Calu3 (cell line): ENCODE data around the gene MCMBP. TPM values are rescaled to one million over a fixed set of nuclear protein-coding genes. Genes with fewer than 3 reads are reported as not detected.
"Not testable (repeated sequence)": the region's sequence is repeated elsewhere in the genome, so short reads cannot be mapped to it uniquely, and the experiment has no call there.

Experiments
- BruUV-seq: library from RNA; stranded (reverse); fragments of 400-500 nt; replicated peaks from 2 replicates; lab custom pipeline; 2021; lab: Mats Ljungman, UMichigan
- CTCF ChIA-PET: fragments of 300-600 bp; sonication (Branson Sonifier 250); formaldehyde crosslinking; loops from one replicate; lab custom pipeline; 2022; ENCODE audit warnings: antibody characterized with exemption; lab: Charles Lee
- DNase-seq: peaks from one replicate; pipeline ENCODE4 v3.0.0; 2022
- H3K27ac Mint-ChIP-seq: one replicate; pipeline ENCODE4 v1.8.0; 2022; ENCODE audit warnings: mixed read lengths; ENCODE audit not compliant: unreplicated experiment
- H3K27me3 Mint-ChIP-seq: one replicate; pipeline ENCODE4 v1.8.0; 2022; ENCODE audit warnings: mixed read lengths; ENCODE audit not compliant: unreplicated experiment
- H3K36me3 Mint-ChIP-seq: one replicate; pipeline ENCODE4 v1.8.0; 2022; ENCODE audit warnings: mild to moderate bottlenecking, moderate library complexity, mixed read lengths; ENCODE audit not compliant: insufficient read depth, unreplicated experiment
- H3K4me1 Mint-ChIP-seq: one replicate; pipeline ENCODE4 v1.8.0; 2022; ENCODE audit warnings: mild to moderate bottlenecking, low read depth, mixed read lengths; ENCODE audit not compliant: unreplicated experiment
- H3K4me3 Mint-ChIP-seq: one replicate; pipeline ENCODE4 v1.8.0; 2022; ENCODE audit warnings: mild to moderate bottlenecking, low read depth, moderate library complexity, mixed read lengths; ENCODE audit not compliant: unreplicated experiment
- H3K9me3 Mint-ChIP-seq: one replicate; pipeline ENCODE4 v1.8.0; 2022; ENCODE audit warnings: low read depth, mixed read lengths; ENCODE audit not compliant: unreplicated experiment
- CTCF ChIP-seq: fragments of 200-600 bp; IDR thresholded peaks from one replicate; pipeline ENCODE4 v1.8.0; 2022; ENCODE audit warnings: antibody characterized with exemption; ENCODE audit not compliant: unreplicated experiment
- intact Hi-C: fragments of 100-400 bp; cut with micrococcal nuclease; formaldehyde crosslinking; loops from one replicate; pipeline ENCODE4 v1.10.0; 2022; ENCODE audit not compliant: unreplicated experiment
- total RNA-seq: library from RNA; stranded (reverse); gene quantifications from 2 replicates; pipeline ENCODE4 v1.2.3, GENCODE V29; 2022

Gene MCMBP
- total RNA-seq, 1 experiment from 2014 or later: 40.3 TPM

GRCh38 chr10:119910689-119911088 lies 38.0 kb upstream of the MCMBP start:
- DNase-seq: no peak
- H3K4me1 Mint-ChIP-seq: no peaks in the 10 kb centered on the region
- intact Hi-C loops: no loop called here
- BruUV-seq: no TSS peak
- H3K27me3 Mint-ChIP-seq: no peaks in the 10 kb centered on the region
- no peak for TF ChIP-seq CTCF
- no peak overlapping the region for H3K4me3 Mint-ChIP-seq
- CTCF ChIA-PET: no interaction called here
- peaks cover 19% of the 10 kb centered on the region for H3K36me3 Mint-ChIP-seq
- H3K27ac Mint-ChIP-seq: no peak overlapping the region
- H3K9me3 Mint-ChIP-seq: no peaks in the 10 kb centered on the region

GRCh38 chr10:119908166-119908565 lies 35.5 kb upstream of the MCMBP start:
- no peaks in the 10 kb centered on the region for H3K9me3 Mint-ChIP-seq
- CTCF ChIA-PET: no interaction called here

GRCh38 chr10:119907695-119908094 lies 35.1 kb upstream of the MCMBP start:
- peaks cover 17% of the 10 kb centered on the region for H3K36me3 Mint-ChIP-seq
- H3K27me3 Mint-ChIP-seq, BruUV-seq: not testable (repeated sequence)

More at GRCh38 chr10:119908166-119908565, 35.5 kb upstream of the MCMBP start:
- Mint-ChIP-seq H3K4me1 (no peaks in the 10 kb centered on the region), H3K27ac (no peak overlapping the region), H3K36me3 (peaks cover 21% of the 10 kb centered on the region), H3K27me3 (no peaks in the 10 kb centered on the region), H3K4me3 (no peak overlapping the region)
- no TSS peak for BruUV-seq
- intact Hi-C loops: no loop called here
- DNase-seq: no peak
- TF ChIP-seq CTCF: no peak

GRCh38 chr10:119903946-119904666 lies 31.5 kb upstream of the MCMBP start:
- Mint-ChIP-seq H3K36me3 (peaks cover 13% of the 10 kb centered on the region), H3K4me1 (no peaks in the 10 kb centered on the region), H3K9me3 (no peaks in the 10 kb centered on the region), H3K27me3 (no peaks in the 10 kb centered on the region), H3K4me3 (no peak overlapping the region), H3K27ac (no peak overlapping the region)
- CTCF ChIA-PET: no interaction called here
- no peak for TF ChIP-seq CTCF
- DNase-seq: no peak
- BruUV-seq: no TSS peak
- intact Hi-C loops: no loop called here

More at GRCh38 chr10:119907695-119908094, 35.1 kb upstream of the MCMBP start:
- intact Hi-C loops, H3K9me3 Mint-ChIP-seq, DNase-seq, H3K27ac Mint-ChIP-seq, CTCF ChIA-PET, H3K4me1 Mint-ChIP-seq, H3K4me3 Mint-ChIP-seq: not testable (repeated sequence)

GRCh38 chr10:119898577-119898976 lies 25.9 kb upstream of the MCMBP start:
- H3K4me3 Mint-ChIP-seq: no peak overlapping the region
- intact Hi-C loops: no loop called here
- no peak overlapping the region for H3K27ac Mint-ChIP-seq
- peaks cover 33% of the 10 kb centered on the region for H3K4me1 Mint-ChIP-seq
- H3K9me3 Mint-ChIP-seq: no peaks in the 10 kb centered on the region
- H3K36me3 Mint-ChIP-seq: peaks cover 25% of the 10 kb centered on the region
- CTCF ChIA-PET: no interaction called here
- BruUV-seq: no TSS peak
- no peak for DNase-seq
- H3K27me3 Mint-ChIP-seq: no peaks in the 10 kb centered on the region
- no peak for TF ChIP-seq CTCF
